Ascending aorta (tissue), 2 donors: ENCODE measurements around the gene RORC. TPM values are rescaled to one million over a fixed set of nuclear protein-coding genes. Genes with fewer than 3 reads are reported as not detected.
A peak's percentile ranks its signal among the peaks of the same experiment; 100 is the strongest.

Experiments
- DNase-seq, 2 donors: peaks; one replicate each; pipeline ENCODE4 v3.0.0-alpha.2; 2019; ENCODE audit warnings: low spot score in 2 of 2
- H3K27ac ChIP-seq, 2 donors: fragments of 200-600 bp; sonication (generic); one replicate each; pipeline ENCODE4 v1.5.1; 2016 to 2017; ENCODE audit warnings: mild to moderate bottlenecking in 1 of 2
- H3K27me3 ChIP-seq: fragments of 200-600 bp; sonication (generic); one replicate; pipeline ENCODE4 v1.5.1; 2017
- H3K36me3 ChIP-seq, 2 donors: fragments of 200-600 bp; sonication (generic); one replicate each; pipeline ENCODE4 v1.5.1; 2016
- H3K4me1 ChIP-seq, 2 donors: fragments of 200-600 bp; sonication (generic); one replicate each; pipeline ENCODE4 v1.5.1; 2016 to 2017; ENCODE audit warnings: mild to moderate bottlenecking in 1 of 2
- H3K4me3 ChIP-seq, 2 donors: fragments of 200-600 bp; sonication (generic); one replicate each; pipeline ENCODE4 v1.5.1; 2016 to 2017; ENCODE audit warnings: mild to moderate bottlenecking in 1 of 2
- H3K9me3 ChIP-seq, 2 donors: fragments of 200-600 bp; sonication (generic); one replicate each; pipeline ENCODE4 v1.5.1; 2016
- intact Hi-C: fragments of 100-400 bp; cut with DNase I; formaldehyde crosslinking; loops from one replicate; pipeline ENCODE4 v1.15.1; 2023
- total RNA-seq: library from RNA; depleted of rRNA; stranded (reverse); fragments of >200 nt; gene quantifications from one replicate; pipeline ENCODE4 v1.1.0, GENCODE V29; 2016
- TF ChIP-seq, protein P1 (sequence below), 3 experiments: fragments of 200-600 bp in 2 of 3; fragments of 450-650 bp in 1 of 3; sonication (generic) in 2 of 3; IDR thresholded peaks; one replicate each; pipeline ENCODE4 v1.5.1; 2016 to 2019; ENCODE audit warnings: antibody characterized with exemption in 3 of 3, mild to moderate bottlenecking in 1 of 3, moderate library complexity in 1 of 3

The RORC gene
- total RNA-seq, 1 donor from 2014 or later, result not detected

DNA sequence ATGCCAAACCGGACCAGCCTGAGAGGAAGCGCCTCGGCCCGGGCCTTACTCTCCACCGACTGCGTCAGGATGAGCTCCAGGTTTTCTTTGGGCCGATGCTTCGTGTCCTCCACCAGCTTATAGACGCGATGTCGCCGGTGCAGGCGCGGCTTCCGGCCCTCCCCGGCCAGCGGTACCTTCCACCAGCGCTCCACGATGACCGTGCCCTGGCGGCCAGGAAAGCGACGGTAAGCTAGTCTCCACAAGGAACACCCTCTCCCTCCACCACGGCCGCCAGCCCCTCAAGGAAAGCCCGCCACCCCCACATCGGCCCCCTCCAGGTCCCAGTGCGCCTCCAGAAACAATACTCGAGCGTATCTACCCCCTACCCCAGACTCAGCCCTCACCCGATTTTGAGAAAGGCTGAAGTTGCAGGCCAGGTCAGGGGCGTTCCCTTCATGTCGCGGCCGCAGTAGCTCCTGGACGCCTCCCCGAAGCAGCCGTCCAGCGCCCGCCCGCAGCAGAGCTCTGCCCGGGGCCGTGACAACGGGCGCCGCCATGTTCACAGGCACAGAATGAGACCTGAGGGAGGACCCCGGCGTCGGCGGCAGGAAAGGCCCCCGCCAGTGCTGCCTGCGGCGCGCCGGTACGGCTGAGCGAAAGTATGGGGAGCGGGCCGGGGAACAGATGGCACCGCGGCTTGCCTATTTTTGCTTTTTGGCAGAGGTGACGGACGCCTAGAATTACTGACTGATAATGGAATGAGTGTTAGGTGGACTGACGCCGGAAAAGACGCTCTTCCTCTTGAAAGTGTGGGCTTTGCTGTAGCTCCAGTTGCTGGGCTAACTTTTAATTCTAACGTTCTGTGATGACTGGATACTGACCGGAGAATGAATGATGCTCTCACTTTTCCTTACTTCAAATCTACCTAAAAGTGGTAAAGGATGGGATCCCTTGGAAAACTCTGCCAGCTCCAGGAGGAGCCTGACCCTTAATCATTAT, 68.4 kb downstream of the RORC start, which contains the start of gene MRPL9:
TSS of gene MRPL9 (minus strand) at position 556 of the 981 bp plus-strand sequence. CDS start at position 539, 17 bp downstream.
- intact Hi-C loops, result no loop called here
- H3K27ac ChIP-seq, result peak within 1 kb of the TSS; percentile 84 to 95
- TF ChIP-seq, protein P1, sequence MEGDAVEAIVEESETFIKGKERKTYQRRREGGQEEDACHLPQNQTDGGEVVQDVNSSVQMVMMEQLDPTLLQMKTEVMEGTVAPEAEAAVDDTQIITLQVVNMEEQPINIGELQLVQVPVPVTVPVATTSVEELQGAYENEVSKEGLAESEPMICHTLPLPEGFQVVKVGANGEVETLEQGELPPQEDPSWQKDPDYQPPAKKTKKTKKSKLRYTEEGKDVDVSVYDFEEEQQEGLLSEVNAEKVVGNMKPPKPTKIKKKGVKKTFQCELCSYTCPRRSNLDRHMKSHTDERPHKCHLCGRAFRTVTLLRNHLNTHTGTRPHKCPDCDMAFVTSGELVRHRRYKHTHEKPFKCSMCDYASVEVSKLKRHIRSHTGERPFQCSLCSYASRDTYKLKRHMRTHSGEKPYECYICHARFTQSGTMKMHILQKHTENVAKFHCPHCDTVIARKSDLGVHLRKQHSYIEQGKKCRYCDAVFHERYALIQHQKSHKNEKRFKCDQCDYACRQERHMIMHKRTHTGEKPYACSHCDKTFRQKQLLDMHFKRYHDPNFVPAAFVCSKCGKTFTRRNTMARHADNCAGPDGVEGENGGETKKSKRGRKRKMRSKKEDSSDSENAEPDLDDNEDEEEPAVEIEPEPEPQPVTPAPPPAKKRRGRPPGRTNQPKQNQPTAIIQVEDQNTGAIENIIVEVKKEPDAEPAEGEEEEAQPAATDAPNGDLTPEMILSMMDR (IDR thresholded peaks at IDR 0.05), result no peak
- peak within 1 kb of the TSS; percentile 79 to 91 for H3K4me3 ChIP-seq
- H3K36me3 ChIP-seq, result peaks cover 8 to 30% of the 10 kb centered on the region in 2 donors
- peak; percentile 19 to 87 for DNase-seq
- H3K9me3 ChIP-seq, result no peaks in the 10 kb centered on the region
- H3K27me3 ChIP-seq, result no peaks in the 10 kb centered on the region
- peaks cover 0 to 7% of the 10 kb centered on the region in 2 donors for H3K4me1 ChIP-seq

DNA sequence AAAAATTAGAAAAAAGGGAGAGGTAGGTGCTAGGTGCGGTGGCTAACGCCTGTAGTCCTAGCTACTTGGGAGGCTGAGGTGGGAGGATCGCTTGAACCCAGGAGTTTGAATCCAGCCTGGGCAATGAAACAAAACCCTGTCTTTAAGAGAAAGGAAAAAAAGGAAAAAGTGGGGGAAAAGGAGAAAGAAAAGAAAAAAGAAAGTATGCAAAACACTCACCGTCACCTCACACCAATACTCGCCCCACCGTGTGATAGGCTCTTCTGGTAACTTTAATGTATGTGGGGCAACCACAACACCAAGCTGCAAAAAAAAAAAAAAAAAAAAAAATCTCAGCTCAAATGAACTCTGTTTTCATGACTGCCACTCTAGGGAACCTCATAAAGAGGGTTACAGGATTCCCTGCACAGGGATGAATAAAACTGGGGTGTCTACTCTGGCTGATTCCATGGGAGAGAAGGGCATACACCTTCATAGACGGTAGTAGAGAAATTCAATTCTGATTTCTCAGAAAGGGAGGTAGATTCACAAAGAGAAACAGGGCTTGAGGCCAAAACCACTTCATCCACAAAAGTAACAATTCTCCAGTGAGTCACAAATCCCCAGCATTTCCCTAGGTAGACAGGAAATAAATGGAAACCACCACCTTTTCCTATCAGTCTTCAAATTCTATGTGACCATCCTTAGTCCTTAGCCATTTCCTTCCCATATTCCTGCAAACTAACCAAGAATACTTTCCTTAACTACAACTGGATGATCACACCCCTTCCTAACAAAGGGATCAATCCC, 70.8 kb downstream of the RORC start:
- DNase-seq, result no peak
- intact Hi-C loops, result no loop called here
- Histone ChIP-seq H3K27ac (no peak overlapping the region), H3K4me1 (peaks cover 0 to 7% of the 10 kb centered on the region in 2 donors), H3K9me3 (no peaks in the 10 kb centered on the region), H3K36me3 (peaks cover 8 to 38% of the 10 kb centered on the region in 2 donors), H3K27me3 (no peaks in the 10 kb centered on the region), H3K4me3 (no peak overlapping the region)
- TF ChIP-seq, protein P1 (IDR thresholded peaks at IDR 0.05), result no peak

DNA sequence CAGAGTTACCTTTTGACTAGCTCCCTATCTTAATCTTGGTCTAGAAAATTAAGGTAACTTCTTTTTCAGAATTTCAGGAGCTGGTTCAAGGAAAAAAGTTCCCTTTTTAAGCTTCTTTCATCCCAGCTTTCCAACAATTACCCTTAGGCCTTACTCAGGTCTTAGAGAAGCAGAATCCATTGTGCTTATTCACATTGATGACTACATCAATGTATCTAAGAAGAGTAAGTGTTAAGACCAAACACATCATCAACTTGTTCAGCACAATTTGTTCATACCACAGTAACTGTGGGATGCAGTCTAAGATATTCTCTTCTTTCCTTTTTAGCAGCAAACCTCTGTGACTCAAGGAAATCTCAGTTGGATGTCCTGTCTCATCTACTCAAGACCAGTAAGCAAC, 72.4 kb downstream of the RORC start:
- Histone ChIP-seq H3K27me3 (no peaks in the 10 kb centered on the region), H3K27ac (no peak overlapping the region), H3K36me3 (peaks cover 8 to 38% of the 10 kb centered on the region in 2 donors), H3K4me3 (no peak overlapping the region), H3K9me3 (no peaks in the 10 kb centered on the region), H3K4me1 (peaks cover 0 to 7% of the 10 kb centered on the region in 2 donors)
- intact Hi-C loops, result no loop called here
- TF ChIP-seq, protein P1 (IDR thresholded peaks at IDR 0.05), result no peak
- DNase-seq, result no peak

DNA sequence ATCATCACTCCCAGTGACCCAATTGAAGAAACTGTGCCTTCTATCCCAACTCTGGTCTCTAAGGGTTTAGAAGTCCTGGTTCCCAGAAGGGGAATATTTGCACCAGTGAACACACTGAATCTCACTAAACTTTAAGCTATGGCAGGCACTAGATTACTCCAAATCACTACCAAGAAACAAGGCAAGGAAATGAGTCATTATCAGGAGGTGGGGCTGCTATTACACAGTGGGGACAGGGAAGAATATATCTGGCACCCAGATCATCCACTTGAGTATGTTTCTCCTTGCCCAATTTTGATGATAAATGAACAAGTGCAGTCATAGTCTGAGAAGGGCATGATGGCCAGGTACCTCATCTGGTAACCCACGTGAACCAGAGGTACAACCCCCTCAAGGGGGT, 75.3 kb downstream of the RORC start:
- no peak overlapping the region for H3K27ac ChIP-seq
- TF ChIP-seq, protein P1 (IDR thresholded peaks at IDR 0.05), result no peak
- H3K27me3 ChIP-seq, result no peaks in the 10 kb centered on the region
- peaks cover 3 to 32% of the 10 kb centered on the region in 2 donors for H3K36me3 ChIP-seq
- H3K4me3 ChIP-seq, result no peak overlapping the region
- H3K9me3 ChIP-seq, result no peaks in the 10 kb centered on the region
- intact Hi-C loops, result no loop called here
- no peak for DNase-seq
- no peaks in the 10 kb centered on the region for H3K4me1 ChIP-seq

Other genes with a start within 250 kb of the RORC start
- 13.0 TPM for gene SNX27, start 219.8 kb downstream of the RORC start, total RNA-seq
- gene CELF3, start 115.0 kb downstream of the RORC start, total RNA-seq, result not detected
- gene RIIAD1, start 110.3 kb downstream of the RORC start, total RNA-seq, result not detected
- gene MRPL9, start 68.3 kb downstream of the RORC start, total RNA-seq, result 64.8 TPM
- gene TDRKH, start 41.3 kb downstream of the RORC start, total RNA-seq, result 1.5 TPM
- gene LINGO4, start 26.4 kb downstream of the RORC start, total RNA-seq, result not detected
- gene C2CD4D, start 8.0 kb upstream of the RORC start, total RNA-seq, result not detected
- gene THEM5, start 21.9 kb upstream of the RORC start, total RNA-seq, result not detected
- gene THEM4, start 77.7 kb upstream of the RORC start, total RNA-seq, result 7.7 TPM
- gene S100A10, start 162.1 kb upstream of the RORC start, total RNA-seq, result 25.8 TPM
- gene S100A11, start 205.2 kb upstream of the RORC start, total RNA-seq, result 442 TPM